Fibroblast of skin of right biceps (primary cell): Measurements from ENCODE around the gene PXMP4.
"Not testable (repeated sequence)": the region's sequence is repeated elsewhere in the genome, so short reads cannot be mapped to it uniquely, and the experiment has no call there.

Source experiments
- DNase-seq: peaks from one replicate; pipeline ENCODE4 v3.0.0-alpha.2; 2013

The PXMP4 gene

DNA sequence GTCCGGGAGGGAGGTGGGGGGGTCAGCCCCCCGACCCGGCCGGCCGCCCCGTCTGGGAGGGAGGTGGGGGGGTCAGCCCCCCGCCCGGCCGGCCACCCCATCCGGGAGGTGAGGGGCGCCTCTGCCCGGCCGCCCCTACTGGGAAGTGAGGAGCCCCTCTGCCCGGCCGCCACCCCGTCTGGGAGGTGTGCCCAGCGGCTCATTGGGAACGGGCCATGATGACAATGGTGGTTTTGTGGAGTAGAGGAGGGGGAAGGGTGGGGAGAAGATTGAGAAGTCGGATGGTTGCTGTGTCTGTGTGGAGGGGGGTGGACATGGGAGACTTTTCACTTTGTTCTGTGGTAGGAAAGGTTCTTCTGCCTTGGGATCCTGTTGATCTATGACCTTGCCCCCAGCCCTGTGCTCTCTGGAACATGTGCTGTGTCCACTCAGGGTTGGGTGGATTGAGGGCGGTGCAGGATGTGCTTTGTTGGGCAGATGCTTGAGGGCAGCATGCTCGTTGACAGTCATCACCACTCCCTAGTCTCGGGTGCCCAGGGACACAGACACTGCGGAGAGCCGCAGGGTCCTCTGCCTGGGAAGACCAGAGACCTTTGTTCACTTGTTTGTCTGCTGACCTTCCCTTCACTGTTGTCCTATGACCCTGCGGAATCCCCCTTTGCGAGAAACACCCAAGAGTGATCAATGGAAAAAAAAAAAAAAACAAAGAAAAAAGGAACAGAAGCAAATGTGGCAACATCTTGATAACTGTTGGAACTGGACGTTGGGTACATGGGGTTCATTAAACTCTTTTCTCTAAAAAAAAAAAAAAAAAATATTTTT lies 18.3 kb downstream of the PXMP4 start:
- DNase-seq: no peak

DNA sequence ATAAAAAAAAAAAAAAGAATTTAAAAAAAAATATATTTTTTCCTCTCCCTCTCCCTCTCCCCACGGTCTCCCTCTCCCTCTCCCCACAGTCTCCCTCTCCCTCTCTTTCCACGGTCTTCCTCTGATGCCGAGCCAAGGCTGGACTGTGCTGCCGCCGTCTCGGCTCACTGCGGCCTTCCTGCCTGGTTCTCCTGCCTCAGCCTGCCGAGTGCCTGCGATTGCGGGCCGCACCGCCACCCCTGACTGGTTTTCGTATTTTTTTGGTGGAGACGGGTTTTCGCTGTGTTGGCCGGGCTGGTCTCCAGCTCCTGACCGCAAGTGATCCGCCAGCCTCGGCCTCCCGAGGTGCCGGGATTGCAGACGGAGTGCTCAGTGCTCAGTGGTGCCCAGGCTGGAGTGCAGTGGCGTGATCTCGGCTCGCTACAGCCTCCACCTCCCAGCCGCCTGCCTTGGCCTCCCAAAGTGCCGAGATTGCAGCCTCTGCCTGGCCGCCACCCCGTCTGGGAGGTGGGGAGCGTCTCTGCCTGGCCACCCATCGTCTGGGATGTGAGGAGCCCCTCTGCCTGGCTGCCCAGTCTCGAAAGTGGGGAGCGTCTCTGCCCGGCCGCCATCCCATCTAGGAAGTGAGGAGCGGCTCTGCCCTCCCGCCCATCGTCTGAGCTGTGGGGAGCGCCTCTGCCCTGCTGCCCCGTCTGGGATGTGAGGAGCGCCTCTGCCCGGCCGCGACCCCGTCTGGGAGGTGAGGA lies 19.2 kb downstream of the PXMP4 start:
- not testable (repeated sequence) for DNase-seq

GRCh38 chr20:33698966-33699365 lies 21.1 kb downstream of the PXMP4 start:
- not testable (repeated sequence) for DNase-seq

GRCh38 chr20:33697129-33697528 lies 23.0 kb downstream of the PXMP4 start:
- DNase-seq: peak; percentile 79

GRCh38 chr20:33696448-33696847 lies 23.7 kb downstream of the PXMP4 start:
- no peak for DNase-seq

DNA sequence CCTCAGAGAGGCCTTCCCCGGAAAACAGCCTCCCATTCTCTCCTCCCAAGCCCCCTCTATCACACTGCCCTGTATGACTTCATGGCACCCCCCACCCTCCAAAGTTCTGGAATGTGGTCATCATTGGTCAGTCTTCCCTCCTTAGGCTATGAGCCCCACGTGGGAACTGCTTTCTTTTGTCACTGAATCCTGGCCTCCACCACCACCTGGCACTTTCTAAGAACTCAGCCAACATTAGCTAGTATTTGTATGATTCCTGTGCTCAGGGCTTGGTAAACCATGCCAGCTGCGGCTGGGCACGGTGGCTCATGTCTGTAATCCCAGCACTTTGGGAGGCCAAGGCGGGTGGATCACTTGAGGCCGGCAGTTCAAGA lies 25.5 kb downstream of the PXMP4 start:
- no peak for DNase-seq

DNA sequence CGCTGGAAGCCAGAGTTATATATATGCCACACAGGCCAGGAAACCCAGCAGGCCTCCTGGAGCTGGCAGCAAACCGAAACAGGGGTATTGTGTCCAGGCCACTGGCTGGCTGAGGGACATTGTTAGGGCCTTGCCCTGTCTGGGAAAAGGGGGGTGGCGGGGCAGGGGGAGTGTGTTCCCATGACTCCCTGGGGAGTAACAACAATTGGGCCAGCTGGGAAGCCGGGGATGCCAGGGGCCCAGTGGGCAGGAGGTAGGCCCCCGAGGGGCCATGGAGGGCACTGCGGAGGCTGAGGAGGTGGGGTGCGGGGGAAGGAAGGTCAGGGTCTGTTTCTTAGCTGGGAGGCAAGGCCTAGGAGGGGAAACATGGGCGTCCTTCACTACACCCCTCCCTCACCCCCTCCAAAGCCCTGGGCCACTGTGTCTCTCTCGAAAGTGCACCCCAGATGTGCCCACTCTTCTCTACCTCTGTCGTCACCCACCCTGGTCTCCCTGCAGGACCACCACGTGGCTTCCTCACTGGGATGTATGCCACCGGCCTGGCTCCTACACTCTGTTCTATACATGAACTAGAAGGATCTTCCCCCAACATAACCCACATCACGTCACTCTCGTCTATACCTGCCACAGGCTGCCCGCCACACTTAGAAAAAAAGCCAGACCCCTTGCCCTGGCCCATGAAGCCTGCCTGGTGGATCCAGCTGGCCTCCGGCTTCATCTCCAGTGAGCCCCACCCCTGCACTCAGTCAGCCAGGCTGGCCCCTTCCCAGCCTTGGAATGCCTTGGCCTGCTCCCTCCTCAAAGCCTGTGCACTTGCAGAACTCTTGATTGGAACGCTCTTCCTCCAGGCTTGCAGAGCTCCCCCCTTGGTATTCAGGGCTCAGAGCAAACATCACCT lies 26.1 kb downstream of the PXMP4 start:
- DNase-seq: no peak

DNA sequence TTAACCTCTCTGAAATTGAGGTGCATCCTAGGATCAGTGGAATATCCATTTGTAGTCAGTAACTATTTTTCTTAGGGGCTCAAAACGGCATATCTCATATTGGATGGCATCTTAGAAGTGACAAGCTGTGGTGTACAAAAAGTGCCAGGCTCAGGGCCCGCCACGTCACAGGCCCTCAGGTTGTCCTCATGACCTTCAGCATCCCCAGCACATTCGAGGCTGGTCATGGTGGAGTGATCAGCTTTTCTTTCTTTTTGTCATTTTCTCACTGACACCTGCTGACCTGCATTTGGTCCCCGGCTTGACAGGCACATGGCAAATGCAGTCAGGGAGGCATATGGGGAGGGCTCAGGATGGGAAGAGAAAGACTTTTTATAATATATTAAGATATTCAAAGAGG lies 26.8 kb downstream of the PXMP4 start:
- DNase-seq: no peak

DNA sequence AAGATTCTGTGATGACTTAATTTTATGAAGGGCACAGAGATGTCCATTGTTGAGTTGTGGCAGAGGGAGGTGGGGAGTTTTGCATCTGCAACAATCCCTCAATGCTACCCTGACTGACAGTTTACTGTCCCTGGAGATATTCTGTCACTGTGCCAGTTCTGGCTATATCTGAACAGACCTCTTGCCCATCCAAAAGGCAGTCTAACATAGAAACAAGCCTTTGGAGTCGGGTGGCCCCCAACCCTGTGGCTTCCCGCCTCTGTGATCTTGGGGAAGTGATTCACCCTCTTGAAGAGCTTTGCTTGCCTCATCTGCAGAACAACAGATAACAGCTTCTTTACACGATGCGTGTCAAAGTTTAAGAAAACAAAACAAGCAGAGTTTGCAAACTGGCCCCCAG lies 30.1 kb downstream of the PXMP4 start:
- DNase-seq: peak; percentile 55

DNA sequence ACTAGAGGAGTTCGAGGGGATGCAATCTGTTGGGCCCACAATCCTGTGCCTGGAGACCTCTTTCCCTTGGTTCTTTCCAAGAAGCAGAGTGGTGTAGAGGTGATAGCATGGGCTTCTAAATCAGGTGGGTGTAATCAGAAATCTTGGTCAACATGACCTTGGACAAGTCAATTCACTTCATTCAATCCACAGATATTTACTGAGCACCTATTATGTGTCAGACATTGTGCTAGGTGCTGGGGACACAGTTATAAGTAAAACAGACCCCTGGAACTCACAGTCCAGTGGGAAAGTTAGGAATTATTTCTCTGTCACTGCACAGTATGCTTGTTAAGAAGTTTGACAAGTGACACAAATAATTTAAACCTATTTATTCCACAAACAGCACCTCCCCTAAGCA lies 30.6 kb downstream of the PXMP4 start:
- DNase-seq: no peak

DNA sequence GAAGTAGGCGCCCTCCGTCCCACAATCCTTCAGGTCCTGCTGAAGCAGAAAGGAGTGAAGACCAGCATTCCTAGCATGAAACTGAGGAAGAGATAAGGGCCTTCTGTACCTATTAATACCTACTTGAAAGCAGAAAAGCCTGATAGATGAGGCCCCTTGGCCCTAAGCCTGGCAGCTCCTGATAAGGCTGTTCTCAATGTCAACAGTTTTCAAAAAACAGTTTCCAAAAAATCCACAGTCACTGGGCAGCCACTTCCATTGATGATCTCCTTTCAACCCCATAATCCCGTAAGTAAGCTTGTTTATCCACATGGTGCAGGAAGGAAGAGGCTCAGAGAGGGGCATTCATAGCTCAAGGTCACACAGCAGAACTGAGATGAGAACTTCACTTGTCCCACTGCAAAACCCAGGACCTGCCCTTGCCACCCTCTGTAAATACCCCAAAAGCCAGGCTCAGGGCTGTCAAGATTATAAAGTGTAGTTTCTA lies 31.1 kb downstream of the PXMP4 start:
- no peak for DNase-seq

DNA sequence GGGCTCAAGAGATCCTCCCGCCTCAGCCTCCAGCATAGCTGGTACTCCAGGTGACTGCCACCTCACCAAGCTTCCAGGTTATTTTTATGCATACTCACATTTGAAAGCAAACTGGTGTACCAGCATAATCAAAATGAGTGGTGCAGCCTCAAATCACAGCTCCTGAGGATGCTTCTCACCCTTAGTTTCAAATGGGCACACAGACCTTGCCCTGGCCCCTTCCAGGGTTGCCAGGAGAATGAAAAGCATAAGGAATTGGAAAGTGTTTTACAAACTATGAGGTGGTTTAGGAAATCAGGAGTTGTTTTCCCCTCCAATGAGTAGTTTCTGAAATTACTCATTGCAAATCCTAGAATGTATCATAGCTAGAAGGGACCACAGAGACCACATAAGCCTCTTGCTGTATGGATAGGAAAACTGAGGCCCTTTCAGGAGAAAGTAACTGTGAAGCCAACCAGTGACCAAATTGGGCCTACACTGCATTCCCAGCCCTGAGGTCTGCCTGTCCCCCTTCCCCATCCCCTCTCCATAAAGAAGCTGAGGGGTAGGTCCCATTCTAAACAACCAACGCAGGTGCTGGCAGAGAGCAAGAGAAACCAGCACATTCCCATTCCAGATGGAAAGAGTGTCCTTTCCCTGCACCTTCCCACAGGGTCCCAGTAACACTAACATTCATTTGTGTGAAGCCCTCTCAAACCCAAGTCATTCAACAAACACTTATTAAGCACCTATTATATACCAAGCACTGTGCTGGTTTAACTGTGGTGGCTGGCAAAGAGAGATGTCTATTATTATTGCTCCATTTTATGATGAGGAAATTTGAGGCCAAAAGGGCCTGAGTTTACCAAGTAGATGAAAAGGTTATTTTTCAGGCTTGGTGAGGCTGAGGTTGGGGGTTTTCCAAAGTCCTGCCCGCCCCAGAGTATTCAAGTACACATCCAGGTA lies 31.8 kb downstream of the PXMP4 start:
- no peak for DNase-seq

DNA sequence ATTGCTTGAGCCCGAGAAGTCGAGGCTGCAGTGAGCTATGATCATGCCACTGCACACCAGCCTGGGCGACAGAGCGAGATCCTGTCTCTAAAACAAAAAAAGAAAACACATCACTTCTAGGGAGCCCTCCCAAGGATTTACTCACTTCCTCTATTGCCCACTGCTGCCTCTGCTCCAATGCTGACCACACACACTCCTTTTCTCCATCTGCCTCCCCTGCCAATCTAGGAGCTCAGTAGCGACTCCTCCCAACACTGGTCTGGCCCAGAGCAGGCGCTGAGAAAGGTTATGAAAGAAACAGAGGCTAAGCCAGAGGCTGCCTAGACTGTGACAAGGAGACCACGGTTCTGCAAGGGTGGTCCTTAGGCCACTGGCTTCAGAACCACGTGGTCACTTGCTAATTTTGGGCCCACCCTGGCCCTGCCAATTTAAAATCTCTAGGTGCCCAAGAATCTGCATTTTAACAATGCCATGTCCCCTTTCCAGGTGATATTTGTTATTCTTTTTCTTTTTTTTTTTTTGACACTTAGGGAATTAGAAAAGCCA lies 32.7 kb downstream of the PXMP4 start:
- DNase-seq: no peak

DNA sequence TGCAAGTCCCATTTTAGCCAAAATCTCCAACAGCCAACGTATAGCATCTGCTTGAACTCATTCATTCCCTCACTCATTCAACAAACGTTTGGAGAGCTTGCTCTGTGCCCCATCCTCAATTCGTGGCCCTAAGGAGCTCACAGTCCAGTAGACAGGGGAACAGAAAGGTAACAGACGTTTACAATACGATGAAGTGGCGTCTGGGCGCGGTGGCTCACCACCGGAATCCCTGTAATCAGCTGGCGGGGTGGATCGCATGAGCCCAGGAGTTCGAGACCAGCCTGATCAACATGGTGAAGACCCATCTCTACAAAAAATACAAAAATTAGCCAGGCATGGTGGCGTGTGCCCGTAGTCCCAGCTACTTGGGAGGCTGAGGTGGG lies 33.1 kb downstream of the PXMP4 start:
- no peak for DNase-seq

DNA sequence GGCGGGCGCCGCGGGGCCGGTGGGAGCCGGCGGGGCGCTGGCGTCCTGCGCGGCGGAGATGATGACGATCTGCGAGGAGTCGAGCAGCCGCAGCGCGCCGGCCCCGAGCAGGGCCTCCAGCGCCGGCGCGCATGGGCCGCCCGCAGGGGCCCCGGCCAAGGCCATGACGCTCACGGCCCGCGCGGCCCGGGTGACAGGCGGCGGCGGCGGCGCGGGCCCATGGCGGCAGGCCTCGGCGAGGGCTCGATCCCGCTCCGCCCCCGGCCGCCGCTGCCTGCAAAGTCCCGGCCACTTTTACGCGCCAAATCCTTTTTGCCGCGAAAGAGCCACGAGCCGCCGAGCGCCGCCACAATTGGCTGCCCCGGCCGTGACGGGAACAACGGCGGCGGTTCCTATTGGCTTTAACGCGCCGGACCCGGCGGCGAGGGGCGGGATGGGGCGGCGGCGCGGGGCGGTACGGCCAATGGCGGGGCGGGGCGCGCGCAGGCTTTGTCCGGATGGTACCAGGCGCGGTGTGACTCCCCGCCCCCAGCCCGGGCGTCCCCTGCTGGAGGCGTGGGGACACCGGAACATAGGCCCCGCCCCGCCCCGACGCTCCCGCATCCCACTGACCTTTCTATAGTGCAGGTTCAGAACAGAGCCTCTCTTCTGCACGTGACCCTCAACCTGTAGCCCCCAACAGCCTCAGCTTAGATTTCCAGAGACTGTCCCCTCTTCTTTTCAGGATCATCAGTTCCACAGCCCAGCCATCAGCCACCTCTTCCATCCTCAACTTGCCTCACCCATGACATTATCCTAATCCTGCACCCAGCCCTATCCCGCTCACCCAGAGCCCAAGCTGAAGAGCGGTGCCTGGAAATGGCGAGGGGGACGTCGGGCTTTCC lies 33.8 kb downstream of the PXMP4 start, which contains the start of gene E2F1:
TSS of gene E2F1 (minus strand) at position 286 of the 884 bp plus-strand sequence. CDS start at position 165, 121 bp downstream.
- peak; percentile 95 for DNase-seq

- peak; percentile 36 for DNase-seq
Observed at GRCh38 chr20:33685328-33686099, 34.6 kb downstream of the PXMP4 start.

DNA sequence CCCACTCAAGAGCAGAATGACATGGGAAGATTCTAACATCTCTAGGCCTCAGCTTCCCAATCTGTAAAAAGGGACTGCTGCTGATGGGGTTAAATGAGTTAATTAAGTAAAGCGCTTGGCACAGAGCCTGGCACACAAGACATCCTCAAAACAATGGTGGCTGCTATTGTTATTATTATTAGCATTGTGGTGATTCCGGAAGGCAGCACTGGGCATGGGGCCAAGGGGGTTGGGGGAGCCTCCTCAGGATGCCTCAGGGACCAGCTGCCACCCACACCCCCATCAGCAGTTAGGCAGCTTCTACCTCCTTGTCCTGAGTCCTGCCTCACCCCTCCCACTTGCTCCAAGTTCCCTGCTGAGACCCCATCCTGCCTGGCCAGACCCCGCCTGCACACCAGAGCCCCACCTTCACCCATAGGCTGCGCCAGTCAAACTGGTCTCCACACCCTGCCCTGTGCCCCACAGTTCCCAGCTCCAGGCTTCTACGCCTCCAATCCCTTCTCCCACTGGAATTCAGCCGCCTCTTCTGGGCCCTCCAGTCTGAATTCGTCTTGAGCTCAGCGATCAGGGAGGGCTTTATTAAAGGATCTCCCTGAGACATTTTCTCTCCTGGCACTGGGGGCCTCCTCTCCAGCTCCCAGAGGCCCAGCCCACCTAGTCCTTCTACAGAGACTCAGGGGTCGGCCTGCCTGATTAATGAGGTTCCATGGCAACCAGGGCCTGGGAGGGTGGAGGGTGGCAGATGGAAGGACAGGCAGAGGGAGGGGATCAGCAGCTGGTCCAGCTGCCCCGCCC lies 35.4 kb downstream of the PXMP4 start:
- no peak for DNase-seq

DNA sequence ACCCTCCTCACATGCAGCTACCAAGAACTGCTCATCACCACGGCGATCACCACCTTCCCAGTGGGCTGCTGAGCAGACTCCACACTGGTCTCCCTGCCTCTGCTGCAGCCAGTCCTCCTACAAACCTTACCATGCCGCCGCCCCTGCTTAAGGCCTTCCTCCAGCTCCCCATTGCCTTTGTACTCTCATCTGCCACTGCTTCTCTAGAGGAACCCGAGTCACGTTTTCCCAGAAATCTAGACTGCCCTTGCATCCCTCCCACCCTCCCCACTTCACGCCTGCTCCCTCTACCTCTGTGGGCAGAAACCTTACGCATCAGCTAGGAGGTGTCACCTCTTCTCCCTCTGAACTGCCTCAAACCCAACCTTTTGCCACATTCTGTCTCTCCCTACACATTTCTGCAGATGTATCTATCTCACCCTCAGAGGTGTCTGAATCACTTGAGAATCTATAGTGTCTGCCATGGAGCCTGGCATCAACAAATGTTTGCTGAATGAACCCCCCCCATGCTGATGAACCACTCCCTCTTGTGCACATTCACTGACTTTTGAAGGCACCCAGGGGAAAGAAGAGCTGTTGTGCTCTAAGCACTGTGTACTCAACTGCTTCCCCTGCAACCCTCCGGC lies 38.3 kb downstream of the PXMP4 start:
- DNase-seq: no peak
